Measurements from ENCODE around the gene GNG7. TPM values are rescaled to one million over a fixed set of nuclear protein-coding genes. Genes with fewer than 3 reads are reported as not detected.

The GNG7 gene
- total RNA-seq, 1 experiment from 2014 or later, result 9.6 TPM

DNA sequence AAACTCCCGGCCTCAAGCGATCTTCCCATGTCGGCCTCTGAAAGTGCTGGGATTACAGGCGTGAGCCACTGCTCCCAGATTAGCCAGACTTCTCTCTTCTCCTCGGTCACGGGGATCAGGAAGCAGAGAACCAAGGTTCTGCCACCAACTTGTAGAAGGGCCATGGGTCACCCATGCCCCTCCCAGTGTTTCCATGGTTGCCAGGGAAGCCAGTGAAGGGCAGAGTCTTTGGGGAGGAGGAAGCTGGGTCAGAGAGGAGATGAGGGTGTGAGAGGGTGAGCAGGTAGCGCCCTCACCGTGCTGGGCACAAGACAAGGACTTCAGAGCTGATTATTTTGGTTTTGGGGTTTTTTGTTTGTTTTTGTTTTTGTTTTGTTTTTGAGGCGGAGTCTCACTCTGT is 77.1 kb downstream of the GNG7 start (continued):
- TF ChIP-seq JUN (CRISPR knock-in tag; IDR thresholded peaks at IDR 0.05) (no peak), FOXK1 (CRISPR knock-in tag; IDR thresholded peaks at IDR 0.05) (no peak), ZNF138 (CRISPR knock-in tag; conservative IDR thresholded peaks at IDR 0.05) (no peak), RELA (CRISPR knock-in tag; IDR thresholded peaks at IDR 0.05; ENCODE audit: borderline replicate concordance) (no peak), OVOL2 (CRISPR knock-in tag; IDR thresholded peaks at IDR 0.05; ENCODE audit: borderline replicate concordance) (no peak)
- TF ChIP-seq, protein P1, sequence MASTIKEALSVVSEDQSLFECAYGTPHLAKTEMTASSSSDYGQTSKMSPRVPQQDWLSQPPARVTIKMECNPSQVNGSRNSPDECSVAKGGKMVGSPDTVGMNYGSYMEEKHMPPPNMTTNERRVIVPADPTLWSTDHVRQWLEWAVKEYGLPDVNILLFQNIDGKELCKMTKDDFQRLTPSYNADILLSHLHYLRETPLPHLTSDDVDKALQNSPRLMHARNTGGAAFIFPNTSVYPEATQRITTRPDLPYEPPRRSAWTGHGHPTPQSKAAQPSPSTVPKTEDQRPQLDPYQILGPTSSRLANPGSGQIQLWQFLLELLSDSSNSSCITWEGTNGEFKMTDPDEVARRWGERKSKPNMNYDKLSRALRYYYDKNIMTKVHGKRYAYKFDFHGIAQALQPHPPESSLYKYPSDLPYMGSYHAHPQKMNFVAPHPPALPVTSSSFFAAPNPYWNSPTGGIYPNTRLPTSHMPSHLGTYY (CRISPR knock-in tag; IDR thresholded peaks at IDR 0.05), result no peak

DNA sequence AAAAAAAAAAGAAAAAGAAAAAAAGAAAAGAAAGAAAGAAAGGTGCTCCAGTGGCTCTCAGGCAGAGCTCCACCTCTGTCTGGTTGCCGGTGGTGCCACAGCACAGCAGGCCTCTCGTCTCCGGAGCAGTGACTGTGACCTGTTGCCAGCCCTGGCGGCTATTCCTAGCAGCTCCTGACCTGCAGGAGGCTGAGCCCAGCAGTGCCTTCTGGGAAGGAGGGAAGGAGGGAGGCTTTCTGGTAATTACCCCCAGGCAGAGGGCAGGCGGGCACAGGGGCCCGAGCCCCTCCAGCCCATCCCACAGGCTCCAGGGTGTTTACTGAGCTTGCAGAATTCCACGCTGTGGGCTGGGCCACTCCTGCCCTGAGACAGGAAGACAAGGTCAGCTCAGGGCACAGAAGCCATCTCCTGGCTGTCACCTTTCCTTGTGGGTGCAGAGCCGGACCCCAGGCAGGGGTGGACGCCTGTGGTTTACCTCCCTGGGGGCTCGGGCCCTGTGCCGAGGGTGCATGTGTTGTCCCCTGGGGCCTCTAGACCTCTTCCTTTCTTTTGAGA is 77.9 kb downstream of the GNG7 start:
- Mint-ChIP-seq H3K4me3 (no peak overlapping the region), H3K36me3 (peaks cover 4% of the 10 kb centered on the region; the same call in 1 of the 2 replicates), H3K27me3 (ENCODE audit: low read depth) (no peaks in the 10 kb centered on the region), H3K27ac (no peak overlapping the region), H3K4me1 (peaks cover 18% of the 10 kb centered on the region), H3K9me3 (peaks cover 20% of the 10 kb centered on the region)
- ATAC-seq, result peak; percentile 94
- ChIA-PET POLR2A (interaction anchor here (0.5 to 0.6 kb wide), 2 partner anchors 87 to 573 kb away, joined by 3 to 4 read pairs; no protein-coding TSS in a partner anchor), CTCF (interaction anchor here (0.6 to 2.8 kb wide), 17 partner anchors 10 to 480 kb away, joined by 3 to 38 read pairs (median 3); no protein-coding TSS in a partner anchor)
- peak; percentile 66 for DNase-seq (ENCODE audit: low spot score)
- TF ChIP-seq, protein P2, sequence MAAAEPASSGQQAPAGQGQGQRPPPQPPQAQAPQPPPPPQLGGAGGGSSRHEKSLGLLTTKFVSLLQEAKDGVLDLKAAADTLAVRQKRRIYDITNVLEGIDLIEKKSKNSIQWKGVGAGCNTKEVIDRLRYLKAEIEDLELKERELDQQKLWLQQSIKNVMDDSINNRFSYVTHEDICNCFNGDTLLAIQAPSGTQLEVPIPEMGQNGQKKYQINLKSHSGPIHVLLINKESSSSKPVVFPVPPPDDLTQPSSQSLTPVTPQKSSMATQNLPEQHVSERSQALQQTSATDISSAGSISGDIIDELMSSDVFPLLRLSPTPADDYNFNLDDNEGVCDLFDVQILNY (CRISPR knock-in tag; IDR thresholded peaks at IDR 0.05), result no peak
- TF ChIP-seq ZNF671 (CRISPR knock-in tag; IDR thresholded peaks at IDR 0.05) (no peak), ZNF219 (CRISPR knock-in tag; IDR thresholded peaks at IDR 0.05; ENCODE audit: borderline replicate concordance) (no peak), PRRX2 (CRISPR knock-in tag; IDR thresholded peaks at IDR 0.05) (no peak)
- TF ChIP-seq, protein P3, sequence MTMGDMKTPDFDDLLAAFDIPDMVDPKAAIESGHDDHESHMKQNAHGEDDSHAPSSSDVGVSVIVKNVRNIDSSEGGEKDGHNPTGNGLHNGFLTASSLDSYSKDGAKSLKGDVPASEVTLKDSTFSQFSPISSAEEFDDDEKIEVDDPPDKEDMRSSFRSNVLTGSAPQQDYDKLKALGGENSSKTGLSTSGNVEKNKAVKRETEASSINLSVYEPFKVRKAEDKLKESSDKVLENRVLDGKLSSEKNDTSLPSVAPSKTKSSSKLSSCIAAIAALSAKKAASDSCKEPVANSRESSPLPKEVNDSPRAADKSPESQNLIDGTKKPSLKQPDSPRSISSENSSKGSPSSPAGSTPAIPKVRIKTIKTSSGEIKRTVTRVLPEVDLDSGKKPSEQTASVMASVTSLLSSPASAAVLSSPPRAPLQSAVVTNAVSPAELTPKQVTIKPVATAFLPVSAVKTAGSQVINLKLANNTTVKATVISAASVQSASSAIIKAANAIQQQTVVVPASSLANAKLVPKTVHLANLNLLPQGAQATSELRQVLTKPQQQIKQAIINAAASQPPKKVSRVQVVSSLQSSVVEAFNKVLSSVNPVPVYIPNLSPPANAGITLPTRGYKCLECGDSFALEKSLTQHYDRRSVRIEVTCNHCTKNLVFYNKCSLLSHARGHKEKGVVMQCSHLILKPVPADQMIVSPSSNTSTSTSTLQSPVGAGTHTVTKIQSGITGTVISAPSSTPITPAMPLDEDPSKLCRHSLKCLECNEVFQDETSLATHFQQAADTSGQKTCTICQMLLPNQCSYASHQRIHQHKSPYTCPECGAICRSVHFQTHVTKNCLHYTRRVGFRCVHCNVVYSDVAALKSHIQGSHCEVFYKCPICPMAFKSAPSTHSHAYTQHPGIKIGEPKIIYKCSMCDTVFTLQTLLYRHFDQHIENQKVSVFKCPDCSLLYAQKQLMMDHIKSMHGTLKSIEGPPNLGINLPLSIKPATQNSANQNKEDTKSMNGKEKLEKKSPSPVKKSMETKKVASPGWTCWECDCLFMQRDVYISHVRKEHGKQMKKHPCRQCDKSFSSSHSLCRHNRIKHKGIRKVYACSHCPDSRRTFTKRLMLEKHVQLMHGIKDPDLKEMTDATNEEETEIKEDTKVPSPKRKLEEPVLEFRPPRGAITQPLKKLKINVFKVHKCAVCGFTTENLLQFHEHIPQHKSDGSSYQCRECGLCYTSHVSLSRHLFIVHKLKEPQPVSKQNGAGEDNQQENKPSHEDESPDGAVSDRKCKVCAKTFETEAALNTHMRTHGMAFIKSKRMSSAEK (CRISPR knock-in tag; IDR thresholded peaks at IDR 0.05; ENCODE audit: borderline replicate concordance), result no peak
- TF ChIP-seq, protein P4, sequence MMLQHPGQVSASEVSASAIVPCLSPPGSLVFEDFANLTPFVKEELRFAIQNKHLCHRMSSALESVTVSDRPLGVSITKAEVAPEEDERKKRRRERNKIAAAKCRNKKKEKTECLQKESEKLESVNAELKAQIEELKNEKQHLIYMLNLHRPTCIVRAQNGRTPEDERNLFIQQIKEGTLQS (CRISPR knock-in tag; conservative IDR thresholded peaks at IDR 0.05), result no peak
- TF ChIP-seq, protein P5, sequence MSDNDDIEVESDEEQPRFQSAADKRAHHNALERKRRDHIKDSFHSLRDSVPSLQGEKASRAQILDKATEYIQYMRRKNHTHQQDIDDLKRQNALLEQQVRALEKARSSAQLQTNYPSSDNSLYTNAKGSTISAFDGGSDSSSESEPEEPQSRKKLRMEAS (CRISPR knock-in tag; IDR thresholded peaks at IDR 0.05), result no peak

DNA sequence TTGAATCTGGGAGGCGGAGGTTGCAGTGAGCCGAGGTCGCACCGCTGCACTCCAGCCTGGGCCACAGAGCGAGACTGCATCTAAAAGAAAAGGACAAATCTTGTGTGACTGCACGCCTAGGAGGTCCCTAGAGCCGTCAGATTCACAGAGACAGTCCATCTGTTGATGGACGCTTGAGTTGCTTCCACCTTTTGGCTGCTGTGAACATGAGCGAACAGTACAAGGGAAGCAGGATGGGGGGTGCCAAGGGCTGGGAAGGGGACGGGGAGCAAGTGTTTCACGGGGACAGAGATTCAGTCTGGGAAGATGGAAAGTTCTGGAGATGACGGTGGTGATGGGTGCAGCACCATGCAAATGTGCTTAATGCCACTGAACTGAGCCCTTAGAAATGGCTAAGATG is 78.7 kb downstream of the GNG7 start:
- no peaks in the 10 kb centered on the region; the same call in 1 of the 2 replicates for H3K36me3 Mint-ChIP-seq
- DNase-seq (ENCODE audit: low spot score) (no peak), ATAC-seq (no peak)
- no peak overlapping the region for H3K27ac Mint-ChIP-seq
- H3K4me3 Mint-ChIP-seq, result no peak overlapping the region
- ChIA-PET POLR2A (no interaction called here), CTCF (interaction anchor here (0.6 to 2.8 kb wide), 10 partner anchors 10 to 193 kb away, joined by 3 to 38 read pairs (median 4); no protein-coding TSS in a partner anchor)
- no peaks in the 10 kb centered on the region for H3K27me3 Mint-ChIP-seq (ENCODE audit: low read depth)
- H3K9me3 Mint-ChIP-seq, result peaks cover 12% of the 10 kb centered on the region
- peaks cover 20% of the 10 kb centered on the region for H3K4me1 Mint-ChIP-seq
- TF ChIP-seq FOXP1 (CRISPR knock-in tag; IDR thresholded peaks at IDR 0.05; ENCODE audit: borderline replicate concordance) (no peak), GABPB1 (CRISPR knock-in tag; IDR thresholded peaks at IDR 0.05) (no peak), NFYB (CRISPR knock-in tag; conservative IDR thresholded peaks at IDR 0.05; ENCODE audit: low read depth) (no peak), ZNF416 (CRISPR knock-in tag; IDR thresholded peaks at IDR 0.05) (no peak), MXD4 (CRISPR knock-in tag; IDR thresholded peaks at IDR 0.05; ENCODE audit: borderline replicate concordance) (no peak), ZBTB21 (CRISPR knock-in tag; IDR thresholded peaks at IDR 0.05; ENCODE audit: borderline replicate concordance) (no peak), ZNF138 (CRISPR knock-in tag; conservative IDR thresholded peaks at IDR 0.05) (no peak)
- TF ChIP-seq, protein P6, sequence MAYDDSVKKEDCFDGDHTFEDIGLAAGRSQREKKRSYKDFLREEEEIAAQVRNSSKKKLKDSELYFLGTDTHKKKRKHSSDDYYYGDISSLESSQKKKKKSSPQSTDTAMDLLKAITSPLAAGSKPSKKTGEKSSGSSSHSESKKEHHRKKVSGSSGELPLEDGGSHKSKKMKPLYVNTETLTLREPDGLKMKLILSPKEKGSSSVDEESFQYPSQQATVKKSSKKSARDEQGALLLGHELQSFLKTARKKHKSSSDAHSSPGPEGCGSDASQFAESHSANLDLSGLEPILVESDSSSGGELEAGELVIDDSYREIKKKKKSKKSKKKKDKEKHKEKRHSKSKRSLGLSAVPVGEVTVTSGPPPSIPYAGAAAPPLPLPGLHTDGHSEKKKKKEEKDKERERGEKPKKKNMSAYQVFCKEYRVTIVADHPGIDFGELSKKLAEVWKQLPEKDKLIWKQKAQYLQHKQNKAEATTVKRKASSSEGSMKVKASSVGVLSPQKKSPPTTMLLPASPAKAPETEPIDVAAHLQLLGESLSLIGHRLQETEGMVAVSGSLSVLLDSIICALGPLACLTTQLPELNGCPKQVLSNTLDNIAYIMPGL (CRISPR knock-in tag; IDR thresholded peaks at IDR 0.05), result no peak
- TF ChIP-seq, protein P7, sequence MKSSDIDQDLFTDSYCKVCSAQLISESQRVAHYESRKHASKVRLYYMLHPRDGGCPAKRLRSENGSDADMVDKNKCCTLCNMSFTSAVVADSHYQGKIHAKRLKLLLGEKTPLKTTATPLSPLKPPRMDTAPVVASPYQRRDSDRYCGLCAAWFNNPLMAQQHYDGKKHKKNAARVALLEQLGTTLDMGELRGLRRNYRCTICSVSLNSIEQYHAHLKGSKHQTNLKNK (CRISPR knock-in tag; IDR thresholded peaks at IDR 0.05), result no peak
- TF ChIP-seq, protein P8, sequence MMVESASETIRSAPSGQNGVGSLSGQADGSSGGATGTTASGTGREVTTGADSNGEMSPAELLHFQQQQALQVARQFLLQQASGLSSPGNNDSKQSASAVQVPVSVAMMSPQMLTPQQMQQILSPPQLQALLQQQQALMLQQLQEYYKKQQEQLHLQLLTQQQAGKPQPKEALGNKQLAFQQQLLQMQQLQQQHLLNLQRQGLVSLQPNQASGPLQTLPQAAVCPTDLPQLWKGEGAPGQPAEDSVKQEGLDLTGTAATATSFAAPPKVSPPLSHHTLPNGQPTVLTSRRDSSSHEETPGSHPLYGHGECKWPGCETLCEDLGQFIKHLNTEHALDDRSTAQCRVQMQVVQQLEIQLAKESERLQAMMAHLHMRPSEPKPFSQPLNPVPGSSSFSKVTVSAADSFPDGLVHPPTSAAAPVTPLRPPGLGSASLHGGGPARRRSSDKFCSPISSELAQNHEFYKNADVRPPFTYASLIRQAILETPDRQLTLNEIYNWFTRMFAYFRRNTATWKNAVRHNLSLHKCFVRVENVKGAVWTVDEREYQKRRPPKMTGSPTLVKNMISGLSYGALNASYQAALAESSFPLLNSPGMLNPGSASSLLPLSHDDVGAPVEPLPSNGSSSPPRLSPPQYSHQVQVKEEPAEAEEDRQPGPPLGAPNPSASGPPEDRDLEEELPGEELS (CRISPR knock-in tag; IDR thresholded peaks at IDR 0.05), result no peak

Data from WTC11 (cell line).